Left lung (tissue), 10 donors: ENCODE measurements around the gene PRKCE. TPM values are rescaled to one million over a fixed set of nuclear protein-coding genes. Genes with fewer than 3 reads are reported as not detected.

ENCODE experiments used
- ATAC-seq: fragments of 200-7000 bp; cut with Tn5 transposase; one replicate; pipeline ENCODE4 v1.9.1; 2020; ENCODE audit warnings: moderate library complexity
- DNase-seq, 4 donors: peaks; one replicate each; pipeline ENCODE4 v3.0.0-alpha.2; 2013 to 2020
- H3K27ac ChIP-seq, 2 donors: fragments of 200-600 bp; sonication (generic) in 1 of 2; one replicate each; pipeline versions ENCODE4 v1.5.0 to v1.8.0; 2020 to 2021
- H3K27me3 ChIP-seq, 2 donors: fragments of 200-600 bp; sonication (generic) in 1 of 2; one replicate each; pipeline versions ENCODE4 v1.5.0 to v1.8.0; 2020 to 2021
- H3K36me3 ChIP-seq, 2 donors: fragments of 200-600 bp; sonication (generic) in 1 of 2; one replicate each; pipeline versions ENCODE4 v1.5.0 to v1.8.0; 2020 to 2021
- H3K4me1 ChIP-seq, 2 donors: fragments of 200-600 bp; one replicate each; pipeline ENCODE4 v1.8.0; 2021
- H3K4me3 ChIP-seq, 2 donors: fragments of 200-600 bp; sonication (generic) in 1 of 2; one replicate each; pipeline versions ENCODE4 v1.5.0 to v1.8.0; 2020 to 2021; ENCODE audit warnings: mild to moderate bottlenecking in 1 of 2
- H3K9me3 ChIP-seq, 2 donors: fragments of 200-600 bp; sonication (generic) in 1 of 2; one replicate each; pipeline versions ENCODE4 v1.5.0 to v1.8.0; 2020 to 2021
- intact Hi-C, 2 donors: fragments of 100-400 bp; cut with DNase I; formaldehyde crosslinking; loops; one replicate each; pipeline versions ENCODE4 v1.11.2 to v1.14.2; 2022
- polyA plus RNA-seq, 6 donors: library from polyadenylated mRNA; unstranded; fragments of 120-200 nt; gene quantifications; one replicate each; pipeline ENCODE4 v1.2.1, GENCODE V29; 2013; ENCODE audit not compliant: insufficient read length in 6 of 6
- total RNA-seq, 2 donors: library from RNA; stranded (reverse); fragmentation: NEBNext Ultra II Directional; extraction: Animal tissue kit (Norgen Biotek cat#: 25700); gene quantifications; one replicate each; pipeline ENCODE4 v1.2.1, GENCODE V29; 2021
- TF ChIP-seq, protein P1 (sequence below), 2 donors: fragments of 200-600 bp; sonication (generic) in 1 of 2; IDR thresholded peaks; one replicate each; pipeline versions ENCODE4 v1.5.0 to v1.8.0; 2021; ENCODE audit warnings: antibody characterized with exemption in 2 of 2
- donor health status: DM: no; HTN: yes; CAD: no.
- donor health status: DM: no; HTN: no; CAD: no.

The PRKCE gene
- total and polyA plus RNA-seq, 8 donors = 12.0 to 56.9 (median 14.7) TPM

- no peaks in the 10 kb centered on the region for H3K9me3 ChIP-seq
- TF ChIP-seq, protein P1, sequence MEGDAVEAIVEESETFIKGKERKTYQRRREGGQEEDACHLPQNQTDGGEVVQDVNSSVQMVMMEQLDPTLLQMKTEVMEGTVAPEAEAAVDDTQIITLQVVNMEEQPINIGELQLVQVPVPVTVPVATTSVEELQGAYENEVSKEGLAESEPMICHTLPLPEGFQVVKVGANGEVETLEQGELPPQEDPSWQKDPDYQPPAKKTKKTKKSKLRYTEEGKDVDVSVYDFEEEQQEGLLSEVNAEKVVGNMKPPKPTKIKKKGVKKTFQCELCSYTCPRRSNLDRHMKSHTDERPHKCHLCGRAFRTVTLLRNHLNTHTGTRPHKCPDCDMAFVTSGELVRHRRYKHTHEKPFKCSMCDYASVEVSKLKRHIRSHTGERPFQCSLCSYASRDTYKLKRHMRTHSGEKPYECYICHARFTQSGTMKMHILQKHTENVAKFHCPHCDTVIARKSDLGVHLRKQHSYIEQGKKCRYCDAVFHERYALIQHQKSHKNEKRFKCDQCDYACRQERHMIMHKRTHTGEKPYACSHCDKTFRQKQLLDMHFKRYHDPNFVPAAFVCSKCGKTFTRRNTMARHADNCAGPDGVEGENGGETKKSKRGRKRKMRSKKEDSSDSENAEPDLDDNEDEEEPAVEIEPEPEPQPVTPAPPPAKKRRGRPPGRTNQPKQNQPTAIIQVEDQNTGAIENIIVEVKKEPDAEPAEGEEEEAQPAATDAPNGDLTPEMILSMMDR (IDR thresholded peaks at IDR 0.05) = no peak
- no peaks in the 10 kb centered on the region for H3K36me3 ChIP-seq
- peak overlapping the region; percentile 2 to 33 for H3K27ac ChIP-seq
- peaks cover 7 to 45% of the 10 kb centered on the region in 2 donors for H3K4me1 ChIP-seq
- no peak overlapping the region for H3K4me3 ChIP-seq
- H3K27me3 ChIP-seq = no peaks in the 10 kb centered on the region
- intact Hi-C loops = loop anchor here in 1 of 2 donors (10.0 kb wide), 1 partner anchor 195 kb away; no protein-coding TSS in a partner anchor
- ATAC-seq (no peak), DNase-seq (no peak)
Measured at GRCh38 chr2:46079985-46080560, 428.6 kb downstream of the PRKCE start.

DNA sequence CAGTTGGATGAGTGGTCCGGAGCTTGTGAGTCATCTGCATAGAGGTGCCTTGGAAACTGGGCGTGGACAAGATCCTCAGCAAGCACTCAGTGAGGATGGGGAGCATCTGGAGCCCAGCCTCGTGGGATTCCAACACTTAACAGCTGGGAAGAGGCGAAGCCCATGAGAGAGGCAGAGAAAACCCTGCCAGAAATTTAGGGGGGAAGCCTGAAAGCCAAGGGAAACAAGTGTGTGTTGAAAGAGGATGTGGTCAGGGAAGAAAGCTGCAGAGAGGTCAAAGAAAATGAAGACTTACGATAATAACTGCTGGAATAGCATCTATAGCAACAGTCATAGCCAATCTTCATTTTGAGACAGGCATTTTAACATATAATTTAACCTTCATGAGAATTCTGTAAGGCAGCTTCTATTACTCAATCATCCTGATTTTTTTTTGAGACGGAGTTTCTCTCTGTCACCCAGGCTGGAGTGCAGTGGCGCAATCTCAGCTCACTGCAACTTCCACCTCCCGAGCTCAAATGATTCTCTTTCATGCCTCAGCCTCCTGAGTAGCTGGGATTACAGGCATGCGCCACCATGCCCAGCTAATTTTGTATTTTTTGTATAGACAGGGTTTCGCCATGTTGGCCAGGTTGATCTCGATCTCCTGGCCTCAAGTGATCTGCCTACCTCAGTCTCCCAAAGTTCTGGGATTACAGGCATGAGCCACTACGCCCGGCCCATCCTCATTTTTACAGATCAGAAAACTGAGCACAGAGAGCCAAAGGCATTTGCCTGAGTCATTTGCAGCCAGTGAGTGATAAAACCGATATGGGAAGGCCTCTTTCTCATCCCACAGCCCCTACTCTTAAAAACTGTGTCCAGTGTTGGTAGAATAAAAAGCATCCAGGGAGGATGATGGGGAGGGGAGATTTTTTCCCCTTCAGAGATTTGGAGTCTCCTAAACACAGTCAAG lies 431.3 kb downstream of the PRKCE start:
- H3K27ac ChIP-seq = peak overlapping the region; percentile 43 to 69
- H3K9me3 ChIP-seq = no peaks in the 10 kb centered on the region
- H3K4me3 ChIP-seq = no peak overlapping the region
- DNase-seq = peak in 1 of 4 donors; percentile 51
- peaks cover 0 to 7% of the 10 kb centered on the region in 2 donors for H3K36me3 ChIP-seq
- intact Hi-C loops = loop anchor here in 1 of 2 donors (10.0 kb wide), 1 partner anchor 192 kb away; no protein-coding TSS in a partner anchor
- no peaks in the 10 kb centered on the region for H3K27me3 ChIP-seq
- peaks cover 10 to 46% of the 10 kb centered on the region in 2 donors for H3K4me1 ChIP-seq
- peak; percentile 57 for ATAC-seq
- TF ChIP-seq, protein P1 (IDR thresholded peaks at IDR 0.05) = no peak

- H3K27ac ChIP-seq = peak overlapping the region in 1 of 2 donors; percentile 72
- H3K4me3 ChIP-seq = no peak overlapping the region
- no peak for DNase-seq
- TF ChIP-seq, protein P1 (IDR thresholded peaks at IDR 0.05) = no peak
- ATAC-seq = peak; percentile 13
- no peaks in the 10 kb centered on the region for H3K9me3 ChIP-seq
- peaks cover 10 to 34% of the 10 kb centered on the region in 2 donors for H3K4me1 ChIP-seq
- intact Hi-C loops = loop anchor here in 1 of 2 donors (10.0 kb wide), 1 partner anchor 188 kb away; no protein-coding TSS in a partner anchor
- peaks cover 0 to 27% of the 10 kb centered on the region in 2 donors for H3K36me3 ChIP-seq
- no peaks in the 10 kb centered on the region for H3K27me3 ChIP-seq
Measured at GRCh38 chr2:46086578-46087070, 435.1 kb downstream of the PRKCE start.

GRCh38 chr2:46087492-46087891 lies 436.0 kb downstream of the PRKCE start:
- Histone ChIP-seq H3K4me1 (peaks cover 3 to 32% of the 10 kb centered on the region in 2 donors), H3K9me3 (no peaks in the 10 kb centered on the region), H3K36me3 (peaks cover 0 to 27% of the 10 kb centered on the region in 2 donors), H3K27me3 (no peaks in the 10 kb centered on the region), H3K27ac (peak overlapping the region in 1 of 2 donors; percentile 72), H3K4me3 (no peak overlapping the region)
- no peak for DNase-seq
- intact Hi-C loops = loop anchor here in 1 of 2 donors (10.0 kb wide), 1 partner anchor 187 kb away; no protein-coding TSS in a partner anchor
- ATAC-seq = no peak
- TF ChIP-seq, protein P1 (IDR thresholded peaks at IDR 0.05) = no peak
